GM04503 (cell line): Measurements from ENCODE around the gene AQP2.

Source experiments
- DNase-seq: peaks from one replicate; pipeline ENCODE4 v3.0.0-alpha.2; 2012; ENCODE audit warnings: low read depth

The AQP2 gene, protein sequence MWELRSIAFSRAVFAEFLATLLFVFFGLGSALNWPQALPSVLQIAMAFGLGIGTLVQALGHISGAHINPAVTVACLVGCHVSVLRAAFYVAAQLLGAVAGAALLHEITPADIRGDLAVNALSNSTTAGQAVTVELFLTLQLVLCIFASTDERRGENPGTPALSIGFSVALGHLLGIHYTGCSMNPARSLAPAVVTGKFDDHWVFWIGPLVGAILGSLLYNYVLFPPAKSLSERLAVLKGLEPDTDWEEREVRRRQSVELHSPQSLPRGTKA

DNA sequence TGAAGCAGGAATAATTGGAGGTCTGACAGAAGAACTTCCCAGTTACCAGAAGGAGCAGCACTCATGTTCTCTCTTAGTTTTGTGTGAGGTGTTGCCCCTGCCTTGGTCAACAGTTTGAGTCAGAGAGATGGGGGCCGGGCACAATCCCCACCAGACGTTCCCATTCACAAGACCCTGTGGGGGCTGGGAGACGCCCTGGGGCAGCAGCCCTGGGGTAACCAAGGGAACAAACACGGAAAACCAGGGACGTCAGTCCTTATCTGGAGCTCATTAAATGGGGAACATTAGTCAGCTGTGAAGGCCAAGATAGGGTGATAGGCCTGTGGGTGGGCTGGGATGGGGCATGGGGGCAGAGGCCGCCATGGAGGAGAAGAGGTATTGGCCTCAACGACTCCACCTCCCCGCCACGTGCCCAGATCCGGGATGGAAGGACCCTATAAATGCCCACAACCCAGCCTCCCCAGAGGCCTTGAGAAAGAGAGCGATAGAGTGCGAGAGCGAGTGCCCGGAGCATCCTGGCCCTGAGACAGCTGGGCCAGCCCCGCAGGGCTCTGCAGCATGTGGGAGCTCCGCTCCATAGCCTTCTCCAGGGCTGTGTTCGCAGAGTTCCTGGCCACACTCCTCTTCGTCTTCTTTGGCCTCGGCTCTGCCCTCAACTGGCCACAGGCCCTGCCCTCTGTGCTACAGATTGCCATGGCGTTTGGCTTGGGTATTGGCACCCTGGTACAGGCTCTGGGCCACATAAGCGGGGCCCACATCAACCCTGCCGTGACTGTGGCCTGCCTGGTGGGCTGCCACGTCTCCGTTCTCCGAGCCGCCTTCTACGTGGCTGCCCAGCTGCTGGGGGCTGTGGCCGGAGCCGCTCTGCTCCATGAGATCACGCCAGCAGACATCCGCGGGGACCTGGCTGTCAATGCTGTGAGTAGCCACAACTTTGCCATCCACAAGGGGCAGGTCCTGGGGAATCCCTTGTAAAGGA, at the start of gene AQP2:
Gene AQP2, plus strand, starts transcription at position 465 of the 979 bp plus-strand sequence. Its CDS starts 94 bp downstream, at position 559.
- no peak for DNase-seq

GRCh38 chr12:49901026-49901425, 49.5 kb upstream of the AQP2 start:
- no peak for DNase-seq

GRCh38 chr12:49901986-49902385, 48.6 kb upstream of the AQP2 start:
- no peak for DNase-seq

GRCh38 chr12:49902399-49903350, 47.9 kb upstream of the AQP2 start:
- DNase-seq: no peak

GRCh38 chr12:49903351-49903699, 47.2 kb upstream of the AQP2 start:
- no peak for DNase-seq

DNA sequence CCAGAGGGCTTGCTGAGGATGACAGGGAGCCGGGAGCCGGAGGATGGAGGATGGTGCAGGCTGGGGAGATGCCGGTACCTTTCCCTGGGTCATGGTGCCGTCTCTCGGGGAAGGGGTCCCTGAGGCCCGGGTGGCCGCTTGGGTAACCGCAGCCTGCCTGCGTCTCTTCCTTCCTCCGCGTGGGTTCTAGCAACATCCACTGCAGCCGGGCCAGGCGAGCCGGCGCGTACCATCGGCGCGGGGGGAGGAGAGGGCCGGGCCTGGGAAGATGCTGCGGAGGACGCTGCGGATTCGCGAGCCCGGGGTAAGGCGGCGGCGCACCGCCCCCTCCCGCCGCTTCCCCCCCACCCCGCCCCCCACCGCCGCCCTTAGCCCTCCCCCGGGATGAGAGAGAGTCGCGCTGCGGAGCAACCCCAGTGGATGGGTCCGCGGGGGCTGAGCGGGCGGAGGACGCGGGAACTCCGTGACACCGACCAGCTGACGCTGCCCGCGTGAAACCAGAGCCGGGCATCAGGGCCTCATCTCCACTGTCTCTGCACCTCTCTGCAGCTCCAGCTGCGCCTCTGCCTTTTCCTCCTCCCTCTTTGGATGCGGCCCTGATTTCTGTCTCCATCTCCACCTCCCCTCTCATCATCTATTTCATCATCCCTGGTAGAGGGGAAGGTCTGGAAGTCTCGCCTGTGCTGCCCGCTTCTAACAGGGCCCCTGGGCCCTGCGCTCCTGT, 46.7 kb upstream of the AQP2 start, which contains the start of gene FAIM2:
Gene FAIM2, minus strand, starts transcription at position 201 of the 724 bp plus-strand sequence. Its CDS starts 108 bp downstream, at position 93.
- peak; percentile 17 for DNase-seq

- no peak for DNase-seq
These were observed 45.9 kb upstream of the AQP2 start for GRCh38 chr12:49904601-49905000.

DNA sequence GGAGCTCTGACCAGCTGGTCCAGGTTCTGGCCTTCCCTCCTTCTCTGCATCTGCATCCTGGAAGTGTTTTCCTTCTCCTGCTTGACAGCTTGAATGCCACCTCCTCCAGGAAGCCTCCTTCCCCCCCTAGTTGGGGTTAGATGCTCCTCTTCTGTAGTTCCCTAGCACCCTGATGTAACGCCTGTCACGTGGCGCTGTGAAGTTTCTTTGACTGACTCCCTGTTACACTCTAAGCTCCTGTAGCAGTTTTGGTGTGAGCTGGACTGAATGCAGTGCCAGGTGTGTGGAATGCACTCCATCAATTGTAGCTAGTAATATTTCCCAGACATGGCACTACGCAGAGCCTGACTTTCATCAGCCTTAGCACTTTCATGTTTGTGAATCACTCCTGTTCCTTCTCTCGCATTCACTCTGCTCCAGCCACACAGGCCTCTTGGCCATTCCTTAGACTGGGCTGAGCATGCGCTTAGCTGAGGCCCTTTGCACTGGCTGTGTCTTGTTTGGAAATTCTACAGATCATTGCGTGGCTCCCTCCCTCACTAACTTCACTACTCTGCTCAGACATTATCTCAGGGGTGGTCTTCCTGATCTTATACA, 44.7 kb upstream of the AQP2 start:
- DNase-seq: no peak

GRCh38 chr12:49907352-49907751, 43.2 kb upstream of the AQP2 start:
- no peak for DNase-seq

- no peak for DNase-seq
These were observed 41.2 kb upstream of the AQP2 start for GRCh38 chr12:49909356-49909755.

DNA sequence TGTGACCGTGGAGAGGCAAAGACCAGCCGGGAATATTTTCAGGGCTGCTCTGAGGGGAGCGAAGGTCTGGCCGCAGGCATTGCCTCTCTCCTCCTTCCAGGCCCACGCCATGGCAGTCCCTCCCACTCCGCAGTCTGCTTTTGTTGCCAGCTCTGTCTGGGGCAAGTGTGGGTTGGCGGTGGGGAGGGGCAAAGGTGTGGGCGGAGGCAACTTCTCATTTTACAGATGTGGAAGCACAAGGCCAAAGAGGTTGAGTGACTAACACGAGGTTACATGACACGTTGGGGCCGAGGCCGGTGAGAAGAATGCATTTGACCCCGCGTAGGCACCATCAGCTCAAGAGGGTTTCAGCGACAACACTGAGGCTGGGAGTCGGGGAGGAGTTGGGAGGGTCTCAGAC, 40.7 kb upstream of the AQP2 start:
- DNase-seq: no peak

DNA sequence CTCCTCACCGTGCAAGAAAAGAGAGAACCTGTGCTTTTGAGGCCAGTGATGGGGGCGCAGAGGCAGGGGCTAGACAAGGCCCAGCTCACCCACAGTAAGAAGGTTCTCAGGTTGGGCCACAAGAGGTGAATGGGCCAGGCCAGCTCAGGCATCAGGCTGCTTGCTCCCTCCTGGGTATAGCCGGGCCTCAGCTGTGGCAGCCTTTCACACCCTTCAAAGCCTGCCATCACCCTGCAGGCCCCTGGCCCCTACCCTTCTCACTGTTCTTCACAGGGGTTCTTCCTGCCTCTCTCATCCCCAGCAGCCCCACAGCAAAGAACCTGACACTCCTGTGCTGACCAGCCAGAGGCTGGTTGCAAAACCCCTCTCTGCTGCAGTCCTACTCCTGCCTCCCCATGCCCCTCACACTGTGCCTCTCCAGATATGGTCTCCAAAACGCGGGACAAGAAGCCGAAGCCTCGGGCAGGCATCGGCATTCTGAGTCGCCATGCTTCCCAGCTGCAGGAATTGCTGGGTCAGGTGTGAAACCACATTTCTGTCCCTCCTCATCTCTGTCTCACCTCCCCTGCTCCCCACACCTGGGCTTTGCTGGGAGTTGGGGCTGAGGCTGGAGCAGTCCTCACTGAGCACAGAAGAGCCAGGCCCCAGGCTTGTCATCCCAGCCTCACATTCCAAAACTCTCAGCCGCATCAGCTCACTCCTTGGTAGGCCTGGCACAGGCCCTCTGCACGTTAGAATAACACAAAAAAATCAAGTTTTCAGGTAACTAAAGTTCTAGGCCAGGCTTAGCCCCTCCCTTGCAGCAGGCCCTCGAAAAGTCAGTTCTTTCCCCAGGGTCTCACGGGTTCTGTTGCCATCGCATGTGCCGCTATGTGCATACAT, 40.0 kb upstream of the AQP2 start:
- DNase-seq: no peak

DNA sequence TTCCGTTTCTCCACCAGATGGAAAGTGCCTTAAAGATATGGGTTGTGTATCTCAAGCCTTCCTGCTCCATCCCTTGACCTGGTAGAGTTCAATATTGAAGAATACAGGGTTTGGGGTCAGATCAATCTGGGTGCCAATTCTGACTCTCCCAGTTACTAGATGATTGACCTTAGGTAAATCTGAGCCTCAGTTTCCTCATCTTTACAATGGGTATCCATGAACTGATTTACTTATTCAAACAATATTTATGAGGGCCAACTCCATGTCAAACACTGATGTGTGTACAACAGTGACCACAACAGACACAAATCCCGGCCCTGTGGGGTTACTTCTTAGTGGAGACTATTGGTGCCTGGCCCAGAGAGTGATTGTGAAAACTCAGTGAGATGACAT, 39.3 kb upstream of the AQP2 start:
- DNase-seq: no peak

DNA sequence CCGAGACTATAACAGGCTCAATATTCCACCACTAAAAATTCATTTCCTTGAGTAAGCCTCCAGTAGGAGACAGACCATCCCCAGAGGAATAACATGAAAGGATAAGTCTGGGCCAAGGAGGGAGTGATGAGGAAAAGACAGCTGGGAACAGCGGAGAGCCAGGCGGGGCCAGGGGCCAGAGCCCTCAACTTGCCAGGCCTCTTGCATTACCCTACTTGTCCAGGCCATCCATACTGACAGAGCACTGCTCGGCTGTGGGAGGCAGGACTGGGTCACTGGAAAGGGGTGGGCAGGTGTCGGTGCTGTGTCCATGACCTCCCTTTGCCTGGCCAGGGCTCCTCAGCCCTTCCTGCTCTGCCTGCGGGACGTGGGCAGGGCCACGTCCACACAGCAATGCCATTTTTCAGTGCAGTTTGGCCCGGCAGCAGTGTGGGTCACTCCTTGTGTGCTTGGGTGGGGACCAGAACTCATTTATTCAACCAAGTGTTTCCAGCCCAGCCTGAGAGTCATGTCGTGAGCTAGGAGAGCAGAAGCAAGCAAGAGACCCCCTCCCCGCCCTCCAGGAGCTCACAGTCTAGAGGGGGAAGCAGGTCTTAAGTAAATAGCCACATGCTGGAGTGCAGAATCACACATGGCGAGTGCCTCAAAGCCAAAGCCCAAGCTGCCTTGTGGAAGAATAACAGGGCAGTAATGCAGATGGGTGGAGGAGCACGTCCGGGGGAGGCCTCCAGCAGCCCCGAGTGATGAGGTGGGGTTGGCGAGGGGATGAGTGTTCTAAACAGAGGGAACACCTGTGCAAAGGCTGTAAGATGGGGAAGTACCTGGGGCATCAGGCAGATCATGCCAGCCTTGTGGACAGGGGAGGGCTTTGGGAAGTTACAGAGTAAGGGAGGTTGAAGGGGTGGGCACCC, 37.9 kb upstream of the AQP2 start:
- no peak for DNase-seq

DNA sequence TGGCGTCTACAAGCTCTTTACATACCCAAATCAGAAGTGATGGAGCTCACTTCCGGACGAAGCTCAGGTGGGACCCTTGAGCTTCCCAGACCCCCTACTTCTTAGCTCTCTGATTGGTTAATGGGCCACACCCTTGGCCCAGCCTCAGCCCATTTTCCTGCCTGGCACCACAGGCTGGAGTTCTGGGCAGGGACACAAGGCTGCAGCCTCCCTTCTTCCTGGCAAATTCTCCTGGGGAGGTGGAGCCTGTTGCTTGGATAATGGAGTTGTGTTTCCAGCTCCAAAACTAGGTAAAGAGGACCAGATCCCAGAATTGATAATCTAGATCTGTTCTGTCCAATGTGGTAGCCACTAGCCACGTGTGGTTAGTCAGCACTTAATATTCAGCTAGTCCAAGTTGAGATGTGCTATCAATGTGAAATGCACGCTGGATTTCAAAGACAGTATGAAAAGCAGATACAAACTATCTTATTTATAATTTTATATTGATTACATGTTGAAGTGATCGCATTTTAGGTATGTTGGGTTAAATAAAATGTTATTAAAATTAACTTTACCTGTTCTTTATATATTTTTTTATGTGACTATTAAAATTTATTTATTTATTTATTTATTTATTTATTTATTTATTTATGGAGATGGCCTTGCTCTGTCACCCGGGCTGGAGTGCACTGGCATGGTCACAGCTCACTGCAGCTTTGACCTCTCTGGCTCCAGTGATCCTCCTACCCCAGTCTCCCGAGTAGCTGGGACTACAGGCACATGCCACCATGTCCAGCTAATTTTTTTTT, 34.2 kb upstream of the AQP2 start:
- DNase-seq: no peak

GRCh38 chr12:49917166-49917787, 33.3 kb upstream of the AQP2 start:
- DNase-seq: no peak

- no peak for DNase-seq
These were observed 32.8 kb upstream of the AQP2 start for GRCh38 chr12:49917788-49918173.
